GM23248 (cell line): ENCODE measurements around the gene GSC2. TPM values are rescaled to one million over a fixed set of nuclear protein-coding genes. Genes with fewer than 3 reads are reported as not detected.

Source experiments
- DNase-seq: peaks from one replicate; pipeline ENCODE4 v3.0.0-alpha.2; 2015
- H2AFZ ChIP-seq: fragments of 200-600 bp; sonication (generic); 2 replicates; pipeline ENCODE4 v1.6.1; 2016; ENCODE audit warnings: antibody characterized with exemption
- H3F3A ChIP-seq: fragments of 200-600 bp; sonication (generic); 2 replicates; pipeline ENCODE4 v1.6.1; 2016; ENCODE audit warnings: mild to moderate bottlenecking, antibody characterized with exemption, mixed run types; ENCODE audit not compliant: insufficient read depth
- H3K27ac ChIP-seq: fragments of 200-600 bp; sonication (generic); 2 replicates; pipeline ENCODE4 v1.5.1; 2016; ENCODE audit warnings: mild to moderate bottlenecking
- H3K27me3 ChIP-seq: fragments of 200-600 bp; sonication (generic); replicated peaks from 2 replicates; pipeline ENCODE4 v1.6.1; 2016; ENCODE audit warnings: mild to moderate bottlenecking; ENCODE audit not compliant: insufficient read depth
- H3K36me3 ChIP-seq: fragments of 200-600 bp; sonication (generic); 2 replicates; pipeline ENCODE4 v1.6.1; 2016; ENCODE audit warnings: low read depth, mild to moderate bottlenecking
- H3K4me1 ChIP-seq: fragments of 200-600 bp; sonication (generic); 2 replicates; pipeline ENCODE4 v1.6.1; 2016; ENCODE audit warnings: mild to moderate bottlenecking; ENCODE audit not compliant: insufficient read depth
- H3K4me2 ChIP-seq: fragments of 200-600 bp; sonication (generic); one replicate; pipeline ENCODE4 v1.6.1; 2016; ENCODE audit warnings: mild to moderate bottlenecking; ENCODE audit not compliant: unreplicated experiment
- H3K4me3 ChIP-seq: fragments of 200-600 bp; sonication (generic); 2 replicates; pipeline ENCODE4 v1.5.1; 2016; ENCODE audit warnings: mild to moderate bottlenecking
- H3K79me2 ChIP-seq: fragments of 200-600 bp; sonication (generic); 2 replicates; pipeline ENCODE4 v1.6.1; 2016; ENCODE audit warnings: mild to moderate bottlenecking; ENCODE audit not compliant: insufficient read depth
- H3K9ac ChIP-seq: fragments of 200-600 bp; sonication (generic); 2 replicates; pipeline ENCODE4 v1.6.1; 2016; ENCODE audit warnings: mild to moderate bottlenecking
- H3K9me2 ChIP-seq: fragments of 200-600 bp; sonication (generic); 2 replicates; pipeline ENCODE4 v1.6.1; 2016; ENCODE audit warnings: mixed run types, mild to moderate bottlenecking, moderate library complexity; ENCODE audit not compliant: insufficient read depth
- H3K9me3 ChIP-seq: fragments of 200-600 bp; sonication (generic); one replicate; pipeline ENCODE4 v1.6.1; 2017; ENCODE audit warnings: low read depth
- H4K20me1 ChIP-seq: fragments of 200-600 bp; sonication (generic); 2 replicates; pipeline ENCODE4 v1.6.0; 2016; ENCODE audit not compliant: insufficient read depth
- EZH2 ChIP-seq: fragments of 200-600 bp; sonication (generic); IDR thresholded peaks from 2 replicates; pipeline ENCODE4 v1.6.1; 2018; ENCODE audit warnings: antibody characterized with exemption, mild to moderate bottlenecking; ENCODE audit not compliant: insufficient read depth, poor library complexity, severe bottlenecking
- EZH2phosphoT487 ChIP-seq: fragments of 200-600 bp; sonication (generic); IDR thresholded peaks from 2 replicates; pipeline ENCODE4 v1.6.1; 2018; ENCODE audit warnings: antibody characterized with exemption, moderate library complexity, mild to moderate bottlenecking, low read depth; ENCODE audit not compliant: insufficient read depth
- WGBS, 2 experiments: methylation state at CpG; one replicate each; pipeline ENCODE4 v1.1.6; 2015 to 2017; ENCODE audit warnings: low lambda C conversion rate in 2 of 2, low coverage in 1 of 2; ENCODE audit errors: missing lambda C conversion rate in 2 of 2; 5-methylcytosine and 5-hydroxymethylcytosine counted together
- in situ Hi-C: fragments of 300-500 bp; cut with MboI; formaldehyde crosslinking; loops from 2 replicates; pipeline ENCODE4 v1.15.0; 2020
- polyA plus RNA-seq: library from polyadenylated mRNA; unstranded; fragments of >200 nt; fragmentation: Nextera tagmentation; extraction: Ambion mirVana; gene quantifications from 2 replicates; pipeline ENCODE4 v1.2.1, GENCODE V29; 2016
- total RNA-seq: library from RNA; depleted of rRNA; stranded (reverse); fragments of >200 nt; shearing (Covaris generic); gene quantifications from 2 replicates; pipeline ENCODE4 v1.2.3, GENCODE V29; 2014; rRNA removed

Gene GSC2
- total and polyA plus RNA-seq, 2 experiments from 2014 or later = not detected

DNA sequence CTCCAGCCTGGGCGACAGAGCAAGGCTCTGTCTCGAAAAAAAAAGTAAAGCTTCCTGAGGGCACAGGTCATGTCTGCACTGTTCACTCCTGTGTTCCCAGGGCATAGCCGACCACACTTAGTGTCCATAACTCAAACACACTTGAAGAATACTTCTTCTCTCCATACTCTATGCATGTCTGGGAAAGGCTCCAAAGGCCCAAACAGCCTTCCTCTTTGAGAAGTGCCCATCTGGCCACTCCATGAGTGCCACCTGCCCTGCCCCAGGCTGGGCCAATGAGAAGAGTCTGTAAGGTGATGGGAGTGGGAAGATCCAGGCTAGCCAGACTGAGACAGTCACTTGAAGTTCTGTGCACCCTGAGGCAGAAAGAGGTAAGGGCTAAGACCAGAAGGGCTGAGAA lies 52.6 kb downstream of the GSC2 start:
- Histone ChIP-seq H3K27me3 (no peaks in the 10 kb centered on the region), H3K9me2 (no peaks in the 10 kb centered on the region), H3K9me3 (no peaks in the 10 kb centered on the region), H3K9ac (no peak overlapping the region), H3F3A (no peaks in the 10 kb centered on the region), H3K79me2 (peaks cover 97% of the 10 kb centered on the region), H3K27ac (no peak overlapping the region), H3K4me1 (no peaks in the 10 kb centered on the region), H3K4me2 (no peak overlapping the region), H2AFZ (no peak overlapping the region), H4K20me1 (peaks cover 5% of the 10 kb centered on the region), H3K36me3 (no peaks in the 10 kb centered on the region), H3K4me3 (no peak overlapping the region)
- WGBS, 2 experiments = 83 to 92% methylated on average over 3 of the region's 3 CpGs
- in situ Hi-C loops = no loop called here
- DNase-seq = no peak
- TF ChIP-seq EZH2phosphoT487 = no peak
- TF ChIP-seq EZH2 = no peak

Other genes starting within 250 kb of the GSC2 start
- 0.86 and 7.8 TPM in 2 replicates for gene DGCR6, start 244.0 kb downstream of the GSC2 start, total RNA-seq
- 0.93 and 3.0 TPM in 2 replicates for gene DGCR6, start 244.0 kb downstream of the GSC2 start, polyA plus RNA-seq
- gene PRODH, start 214.0 kb downstream of the GSC2 start, total RNA-seq = not detected in 2 replicates
- gene PRODH, start 214.0 kb downstream of the GSC2 start, polyA plus RNA-seq = not detected in 2 replicates
- gene DGCR2, start 27.9 kb downstream of the GSC2 start, total RNA-seq = 42.7 and 43.6 TPM in 2 replicates
- 25.6 and 27.1 TPM in 2 replicates for gene DGCR2, start 27.9 kb downstream of the GSC2 start, polyA plus RNA-seq
- not detected in 2 replicates for gene TSSK2, start 19.0 kb downstream of the GSC2 start, total RNA-seq
- not detected in 2 replicates for gene TSSK2, start 19.0 kb downstream of the GSC2 start, polyA plus RNA-seq
- 18.6 and 23.0 TPM in 2 replicates for gene ESS2, start 5.6 kb downstream of the GSC2 start, total RNA-seq
- 12.3 and 12.6 TPM in 2 replicates for gene ESS2, start 5.6 kb downstream of the GSC2 start, polyA plus RNA-seq
- 89.9 and 99.5 TPM in 2 replicates for gene SLC25A1, start 28.4 kb upstream of the GSC2 start, total RNA-seq
- gene SLC25A1, start 28.4 kb upstream of the GSC2 start, polyA plus RNA-seq = 113 and 115 TPM in 2 replicates
- gene CLTCL1, start 141.4 kb upstream of the GSC2 start, total RNA-seq = 10.2 and 20.0 TPM in 2 replicates
- gene CLTCL1, start 141.4 kb upstream of the GSC2 start, polyA plus RNA-seq = 8.5 and 8.9 TPM in 2 replicates